Measurements from ENCODE around the gene IDH3G. TPM values are rescaled to one million over a fixed set of nuclear protein-coding genes. Genes with fewer than 3 reads are reported as not detected.

The IDH3G gene
- total RNA-seq, 1 experiment from 2014 or later, result 43.2 TPM

DNA sequence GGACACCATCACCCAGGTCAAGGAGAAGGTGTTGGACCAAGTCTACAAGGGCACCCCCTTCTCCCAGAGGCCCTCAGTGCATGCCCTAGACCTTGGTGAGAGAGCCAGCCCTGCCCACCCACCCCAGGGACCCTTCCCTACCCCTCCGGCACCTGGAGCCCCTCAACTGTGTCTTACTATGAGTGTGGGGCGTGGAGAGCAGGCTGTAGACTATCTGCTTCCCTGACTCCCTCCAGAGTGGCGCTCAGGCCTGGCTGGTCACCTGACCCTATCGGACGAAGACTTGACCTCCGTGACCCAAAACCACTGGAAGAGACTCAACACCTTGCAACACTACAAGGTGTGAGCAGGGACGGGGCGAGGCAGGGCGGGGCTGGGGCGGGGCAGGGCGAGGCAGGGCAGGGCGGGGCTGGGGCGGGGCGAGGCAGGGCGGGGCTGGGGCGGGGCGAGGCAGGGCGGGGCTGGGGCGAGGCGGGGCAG is 18.0 kb downstream of the IDH3G start:
- Histone ChIP-seq H3K14ac (ENCODE audit: insufficient read depth, low read length) (no peak overlapping the region), H3K18ac (ENCODE audit: insufficient read length, low read depth, low read length) (no peak overlapping the region), H4K20me1 (ENCODE audit: control insufficient read depth, insufficient read depth, insufficient read length) (no peaks in the 10 kb centered on the region), H3K4me2 (ENCODE audit: insufficient read depth, insufficient read length, low read length) (no peak overlapping the region), H2BK12ac (ENCODE audit: insufficient read length, low read depth, low read length) (no peak overlapping the region), H2BK15ac (ENCODE audit: low read depth, low read length) (no peak overlapping the region), H4K91ac (ENCODE audit: insufficient read length, low read depth, low read length) (no peak overlapping the region), H3K27ac (ENCODE audit: insufficient read length, low read depth, low read length) (no peak overlapping the region), H4K8ac (replicated peaks; ENCODE audit: insufficient read length, low read depth, low read length) (no peak overlapping the region), H3K79me1 (ENCODE audit: insufficient read depth, low read depth, low read length, poor library complexity, severe bottlenecking) (no peaks in the 10 kb centered on the region), H2BK20ac (ENCODE audit: low read depth, low read length, poor library complexity, severe bottlenecking) (no peak overlapping the region), H3T11ph (ENCODE audit: low read length) (no peak overlapping the region), H3K23me2 (ENCODE audit: insufficient read length, low read depth, low read length, poor library complexity, severe bottlenecking) (no peaks in the 10 kb centered on the region), H3K27me3 (ENCODE audit: insufficient read depth, low read length) (no peaks in the 10 kb centered on the region), H3K9ac (ENCODE audit: extremely low read depth, insufficient read length, low read length) (no peak overlapping the region), H2BK5ac (ENCODE audit: insufficient read length, low read length) (no peak overlapping the region), H3K79me2 (ENCODE audit: insufficient read depth, low read length) (no peaks in the 10 kb centered on the region), H2AFZ (ENCODE audit: low read length) (no peak overlapping the region), H3K4me1 (ENCODE audit: insufficient read depth, low read length) (no peaks in the 10 kb centered on the region), H2AK5ac (ENCODE audit: insufficient read length, low read length) (no peak overlapping the region), H3K9me3 (ENCODE audit: control insufficient read depth, low read depth, low read length) (no peaks in the 10 kb centered on the region), H2BK120ac (ENCODE audit: low read depth, low read length, poor library complexity, severe bottlenecking) (no peak overlapping the region), H4K5ac (ENCODE audit: insufficient read length, low read depth, low read length) (no peak overlapping the region), H3K4ac (ENCODE audit: low read depth, low read length) (no peak overlapping the region), H3K56ac (ENCODE audit: insufficient read length, low read depth, low read length) (no peak overlapping the region), H3K23ac (ENCODE audit: insufficient read length, low read depth, low read length) (no peak overlapping the region)
- Mint-ChIP-seq H3K27ac (no peak overlapping the region), H3K4me1 (peaks cover 4 to 8% of the 10 kb centered on the region in 2 experiments), H3K27me3 (ENCODE audit: low read depth) (peaks cover 2% of the 10 kb centered on the region; the same call in 1 of the 2 replicates), H3K9me3 (peaks cover 32 to 52% of the 10 kb centered on the region in 2 experiments), H3K36me3 (ENCODE audit: insufficient read depth in 1 of 3, low read depth in 3 of 3) (peaks cover 0 to 5% (median 3%) of the 10 kb centered on the region in 3 experiments; a peak in 5 of 7 replicates), H3K4me3 (no peak overlapping the region)
- TF ChIP-seq, protein P1, sequence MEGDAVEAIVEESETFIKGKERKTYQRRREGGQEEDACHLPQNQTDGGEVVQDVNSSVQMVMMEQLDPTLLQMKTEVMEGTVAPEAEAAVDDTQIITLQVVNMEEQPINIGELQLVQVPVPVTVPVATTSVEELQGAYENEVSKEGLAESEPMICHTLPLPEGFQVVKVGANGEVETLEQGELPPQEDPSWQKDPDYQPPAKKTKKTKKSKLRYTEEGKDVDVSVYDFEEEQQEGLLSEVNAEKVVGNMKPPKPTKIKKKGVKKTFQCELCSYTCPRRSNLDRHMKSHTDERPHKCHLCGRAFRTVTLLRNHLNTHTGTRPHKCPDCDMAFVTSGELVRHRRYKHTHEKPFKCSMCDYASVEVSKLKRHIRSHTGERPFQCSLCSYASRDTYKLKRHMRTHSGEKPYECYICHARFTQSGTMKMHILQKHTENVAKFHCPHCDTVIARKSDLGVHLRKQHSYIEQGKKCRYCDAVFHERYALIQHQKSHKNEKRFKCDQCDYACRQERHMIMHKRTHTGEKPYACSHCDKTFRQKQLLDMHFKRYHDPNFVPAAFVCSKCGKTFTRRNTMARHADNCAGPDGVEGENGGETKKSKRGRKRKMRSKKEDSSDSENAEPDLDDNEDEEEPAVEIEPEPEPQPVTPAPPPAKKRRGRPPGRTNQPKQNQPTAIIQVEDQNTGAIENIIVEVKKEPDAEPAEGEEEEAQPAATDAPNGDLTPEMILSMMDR (conservative IDR thresholded peaks at IDR 0.05), result no peak
- WGBS (ENCODE audit: extremely low coverage, insufficient read length, low lambda C conversion rate), result no CpG with 5 or more reads among the region's 20 CpGs
- DNase-seq, result no peak

Data from H9 (cell line).